COR-L47 (cell line): ENCODE results near the gene DNAH2.

Experiments used
- DNase-seq: peaks from one replicate; lab custom pipeline; 2025; lab: John Stamatoyannopoulos, UW

Gene DNAH2

DNA sequence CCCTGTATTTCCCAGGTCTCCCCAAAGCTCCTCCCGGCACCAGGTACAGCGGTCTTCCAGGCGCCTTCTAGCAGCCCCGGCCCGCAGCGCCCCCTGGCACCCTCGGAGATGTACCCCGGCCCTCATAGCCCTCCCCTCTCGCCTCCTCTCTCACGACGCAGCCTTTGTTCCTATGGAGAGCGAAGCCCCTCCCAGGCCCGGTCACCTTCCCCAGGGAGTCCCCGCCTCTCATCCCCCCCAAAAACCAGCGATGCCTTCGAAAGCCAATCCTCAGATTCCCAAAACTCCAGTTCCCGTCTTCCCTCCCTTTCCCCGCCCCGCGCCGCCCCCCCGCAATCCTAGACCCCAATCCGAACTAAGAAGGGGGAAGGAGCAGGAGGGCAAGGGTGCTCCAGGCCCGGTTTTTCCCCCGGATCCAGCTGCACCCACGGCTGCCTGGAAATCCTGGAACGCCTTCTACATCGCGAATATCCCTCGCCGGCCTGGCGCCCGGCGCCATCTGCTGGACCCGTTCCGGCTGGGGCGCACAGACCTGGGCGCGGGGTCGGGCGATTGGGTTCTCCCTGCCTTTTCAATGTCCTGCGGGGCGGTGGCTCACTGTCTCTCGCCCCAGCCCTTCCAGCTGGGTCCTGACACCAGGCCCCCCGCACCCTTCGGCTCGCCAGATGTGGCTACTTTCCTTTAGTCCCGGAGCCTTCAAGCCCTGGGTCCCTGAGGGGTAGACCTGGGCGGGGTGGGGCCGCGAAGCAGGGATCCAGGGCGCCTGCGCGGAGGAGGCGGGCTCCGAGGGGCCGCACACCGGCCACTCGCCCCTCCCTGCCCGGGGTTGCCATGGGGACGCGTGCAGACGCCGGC is at the start of gene DNAH2:
TSS of gene DNAH2 (plus strand) at position 844 of the 855 bp plus-strand sequence. CDS start 1,991 bp downstream, outside the sequence.
- peak; percentile 76 for DNase-seq

GRCh38 chr17:7668482-7668881 is 49.1 kb upstream of the DNAH2 start:
- no peak for DNase-seq

- DNase-seq = no peak
These were observed 44.3 kb upstream of the DNAH2 start for GRCh38 chr17:7673239-7673638.

GRCh38 chr17:7674934-7675333 is 42.6 kb upstream of the DNAH2 start:
- no peak for DNase-seq

GRCh38 chr17:7676533-7676932 is 41.0 kb upstream of the DNAH2 start:
- DNase-seq = no peak

- no peak for DNase-seq
These were observed 40.0 kb upstream of the DNAH2 start for GRCh38 chr17:7677388-7678067.

DNA sequence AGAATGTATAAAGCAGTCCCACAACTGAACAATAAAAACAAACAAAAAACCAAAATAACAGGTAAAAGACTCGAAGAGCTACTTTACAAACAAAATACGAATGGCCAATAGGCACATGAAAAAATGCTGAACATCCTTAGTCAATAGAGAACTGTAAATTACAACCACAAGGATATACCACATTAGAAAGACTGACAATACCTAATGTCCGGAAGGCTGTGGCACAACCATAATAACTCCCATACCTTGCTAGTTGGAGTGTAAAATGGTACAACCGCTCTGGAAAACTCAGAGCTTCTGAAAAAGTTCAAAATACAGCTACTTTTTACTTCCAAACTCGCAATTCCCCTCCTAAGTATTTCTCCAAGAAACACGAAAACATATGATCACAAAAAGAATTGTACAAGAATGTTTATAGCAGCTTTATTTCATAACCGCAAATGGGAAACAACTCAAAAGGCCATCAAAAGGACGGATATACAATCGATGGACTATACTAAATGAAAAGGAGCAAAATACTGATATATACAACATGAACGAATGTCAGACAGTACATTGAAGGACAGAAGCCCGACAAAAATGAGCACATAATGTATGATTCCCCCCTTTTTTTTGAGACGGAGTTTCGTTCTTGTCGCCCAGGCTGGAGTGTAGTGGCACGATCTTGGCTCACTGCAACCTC is 32.6 kb upstream of the DNAH2 start:
- DNase-seq = no peak

DNA sequence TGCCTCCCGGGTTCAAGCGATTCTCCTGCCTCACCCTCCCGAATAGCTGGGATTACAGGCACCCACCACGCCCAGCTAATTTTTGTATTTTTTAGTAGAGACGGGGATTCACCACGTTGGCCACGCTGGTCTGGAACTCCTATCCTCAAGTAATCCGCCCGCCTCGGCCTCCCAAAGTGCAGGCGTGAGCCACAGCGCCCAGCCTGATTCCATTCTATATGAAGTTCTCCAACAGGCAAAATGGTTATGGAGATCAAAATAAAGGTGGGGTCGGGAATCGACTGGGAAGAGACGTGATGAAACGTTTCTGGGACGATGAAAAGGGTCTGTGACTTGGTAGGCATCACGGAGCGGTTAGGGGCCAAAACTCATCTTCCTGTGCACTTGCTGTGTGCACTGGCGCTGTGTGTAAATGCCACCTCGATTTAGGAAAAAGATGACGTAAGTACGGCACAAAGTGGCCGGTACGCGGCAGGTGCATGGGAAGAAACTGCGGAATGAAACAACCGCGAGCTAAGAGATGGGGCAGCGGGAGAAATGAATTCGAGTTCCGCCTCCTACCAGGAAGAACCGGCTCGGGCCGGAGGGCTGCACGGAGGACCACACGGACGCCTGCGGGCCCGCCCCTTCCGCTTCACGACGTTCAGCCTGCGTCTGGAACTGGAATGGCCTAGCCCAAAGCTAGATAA is 31.9 kb upstream of the DNAH2 start:
- DNase-seq = peak; percentile 80

GRCh38 chr17:7686222-7687071 is 31.1 kb upstream of the DNAH2 start:
- peak; percentile 64 for DNase-seq

DNA sequence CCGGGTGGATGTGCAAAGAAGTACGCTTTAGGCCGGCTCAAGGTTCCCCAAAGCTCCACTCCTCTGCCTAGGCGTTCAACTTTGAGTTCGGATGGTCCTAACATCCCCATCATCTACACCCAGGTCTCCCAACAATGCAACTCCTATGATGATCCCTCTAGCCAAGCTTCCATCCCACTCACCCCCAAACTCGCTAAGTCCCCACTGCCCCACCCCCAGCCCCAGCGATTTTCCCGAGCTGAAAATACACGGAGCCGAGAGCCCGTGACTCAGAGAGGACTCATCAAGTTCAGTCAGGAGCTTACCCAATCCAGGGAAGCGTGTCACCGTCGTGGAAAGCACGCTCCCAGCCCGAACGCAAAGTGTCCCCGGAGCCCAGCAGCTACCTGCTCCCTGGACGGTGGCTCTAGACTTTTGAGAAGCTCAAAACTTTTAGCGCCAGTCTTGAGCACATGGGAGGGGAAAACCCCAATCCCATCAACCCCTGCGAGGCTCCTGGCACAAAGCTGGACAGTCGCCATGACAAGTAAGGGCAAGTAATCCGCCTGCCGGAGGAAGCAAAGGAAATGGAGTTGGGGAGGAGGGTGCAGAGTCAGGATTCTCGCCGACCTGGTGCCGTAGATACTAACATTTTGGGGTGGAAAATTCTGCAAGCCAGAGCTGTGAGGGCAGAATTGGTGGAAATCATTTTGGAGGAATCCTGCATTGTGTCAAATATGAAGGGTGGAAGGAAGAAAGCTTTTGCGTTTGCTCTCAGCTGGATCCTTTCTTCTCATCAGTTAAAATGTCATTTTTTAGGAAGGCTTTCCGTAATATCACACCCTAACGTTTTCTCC is 30.3 kb upstream of the DNAH2 start, which contains the start of gene TP53:
TSS of gene TP53 (minus strand) at position 419 of the 836 bp plus-strand sequence. CDS start 10,896 bp downstream, outside the sequence.
- peak; percentile 49 for DNase-seq

DNA sequence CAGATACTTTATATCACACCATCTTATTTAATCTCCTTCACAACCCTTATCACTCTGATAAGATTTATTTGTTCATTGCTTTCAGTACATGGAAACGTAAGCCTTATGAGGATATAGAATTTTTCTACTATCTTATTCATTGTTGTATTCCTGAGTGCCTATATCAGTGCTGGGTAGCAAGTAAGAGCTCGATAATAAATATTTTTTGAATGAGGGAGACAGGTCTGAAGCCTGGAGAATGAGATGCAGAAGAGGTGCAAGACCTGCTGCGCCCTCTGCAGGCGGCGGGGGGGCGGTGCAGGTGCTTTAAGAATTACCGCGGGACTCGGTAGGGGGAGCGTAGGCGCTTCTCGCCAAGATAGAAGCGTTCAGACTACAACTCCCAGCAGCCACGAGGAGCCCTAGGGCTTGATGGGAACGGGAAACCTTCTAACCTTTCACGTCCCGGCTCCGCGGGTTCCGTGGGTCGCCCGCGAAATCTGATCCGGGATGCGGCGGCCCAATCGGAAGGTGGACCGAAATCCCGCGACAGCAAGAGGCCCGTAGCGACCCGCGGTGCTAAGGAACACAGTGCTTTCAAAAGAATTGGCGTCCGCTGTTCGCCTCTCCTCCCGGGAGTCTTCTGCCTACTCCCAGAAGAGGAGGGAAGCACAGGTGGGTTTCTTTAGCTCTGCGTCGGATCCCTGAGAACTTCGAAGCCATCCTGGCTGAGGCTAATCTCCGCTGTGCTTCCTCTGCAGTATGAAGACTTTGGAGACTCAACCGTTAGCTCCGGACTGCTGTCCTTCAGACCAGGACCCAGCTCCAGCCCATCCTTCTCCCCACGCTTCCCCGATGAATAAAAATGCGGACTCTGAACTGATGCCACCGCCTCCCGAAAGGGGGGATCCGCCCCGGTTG is 29.4 kb upstream of the DNAH2 start, which contains the start of gene WRAP53:
TSS of gene WRAP53 (plus strand) at position 570 of the 900 bp plus-strand sequence. CDS start at position 742, 172 bp downstream.
- DNase-seq = peak; percentile 83

GRCh38 chr17:7688808-7689316 is 28.7 kb upstream of the DNAH2 start:
- DNase-seq = no peak

DNA sequence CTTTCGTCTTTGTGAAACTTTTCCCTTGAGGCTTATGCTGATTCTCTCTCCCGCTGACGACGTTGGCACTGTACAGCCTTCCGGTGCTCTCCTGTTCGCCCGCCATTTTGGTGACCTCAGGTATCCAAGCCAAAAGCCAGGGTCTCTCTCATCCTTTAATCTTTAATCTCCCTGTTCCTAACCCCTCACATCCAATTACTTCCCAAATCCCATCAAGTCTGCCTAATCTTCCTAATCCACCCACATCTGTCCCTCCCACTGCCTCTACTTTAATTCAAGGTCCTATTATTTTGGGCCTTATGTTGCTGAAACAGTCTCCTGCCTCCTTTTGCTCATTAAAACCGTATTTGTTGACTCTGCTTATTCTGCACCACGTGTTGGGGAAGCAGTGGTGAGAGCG is 22.0 kb upstream of the DNAH2 start:
- DNase-seq = no peak

DNA sequence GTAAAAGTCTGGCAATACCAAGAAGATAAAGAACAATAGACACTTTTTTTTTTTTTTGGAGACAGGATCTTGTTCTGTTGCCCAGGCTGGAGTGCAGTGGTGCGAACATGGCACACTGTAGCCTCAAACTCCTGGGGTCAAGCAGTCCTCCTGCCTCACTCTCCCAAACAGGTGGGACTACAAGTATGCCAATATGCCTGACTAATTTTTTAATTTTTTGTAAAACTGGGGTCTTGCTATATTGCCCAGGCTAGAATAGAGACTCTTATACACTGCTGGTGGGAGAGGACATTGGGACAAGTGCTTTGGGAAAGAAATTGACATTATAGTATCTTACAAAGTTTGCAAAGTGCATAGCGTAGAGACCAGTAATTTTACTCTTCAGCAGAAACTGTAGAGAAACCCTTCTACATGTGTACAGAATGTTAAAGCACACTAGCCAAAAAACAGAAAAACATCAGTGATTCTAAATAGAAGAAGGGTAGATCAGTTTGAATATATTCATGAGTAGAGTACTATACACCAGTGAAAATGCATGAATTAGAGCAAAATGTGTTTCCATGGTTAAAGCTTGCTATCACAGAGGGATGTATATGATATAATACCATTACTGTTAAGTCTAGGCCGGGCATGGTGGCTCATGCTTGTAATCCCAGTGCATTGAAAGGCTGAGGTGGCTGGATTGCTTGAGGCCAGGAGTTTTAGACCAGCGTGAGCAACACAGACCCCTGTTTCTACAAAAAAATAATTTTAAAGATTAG is 19.5 kb upstream of the DNAH2 start:
- no peak for DNase-seq

- DNase-seq = no peak
These were observed 17.0 kb upstream of the DNAH2 start for GRCh38 chr17:7700510-7700909.

GRCh38 chr17:7701681-7702080 is 15.9 kb upstream of the DNAH2 start:
- DNase-seq = no peak

- DNase-seq = no peak
These were observed 14.8 kb upstream of the DNAH2 start for GRCh38 chr17:7702776-7703175.
